Activated CD4-positive, alpha-beta T cell treated with anti-CD3 and anti-CD28 coated beads, Interleukin-2, amount 50 U/mL, for 48 hours (primary cell): ENCODE data around the gene PXYLP1.

Experiments used
- DNase-seq, 2 experiments: peaks; one replicate each; pipeline ENCODE4 v3.0.0-alpha.2; 2020

PXYLP1 gene

DNA sequence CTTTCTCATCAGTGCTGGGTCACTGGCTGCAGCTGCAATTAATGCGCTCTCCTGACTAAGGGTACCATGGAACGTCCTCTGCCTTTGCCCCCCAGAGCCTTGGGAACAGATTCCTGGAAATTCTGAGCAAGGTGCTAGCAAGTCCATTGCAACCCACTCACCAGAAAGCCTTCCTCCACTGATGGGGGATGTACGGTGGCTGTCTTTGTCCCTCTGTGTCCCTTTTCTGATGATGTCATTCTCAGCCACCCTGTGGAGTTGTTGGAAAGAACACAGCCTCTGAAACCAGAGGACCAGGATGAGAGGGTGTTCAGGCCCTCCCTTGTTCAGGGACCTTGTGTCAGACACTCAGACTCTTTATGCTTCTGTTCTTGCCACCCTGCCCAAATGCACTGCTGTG lies 98.6 kb downstream of the PXYLP1 start:
- DNase-seq = no peak

DNA sequence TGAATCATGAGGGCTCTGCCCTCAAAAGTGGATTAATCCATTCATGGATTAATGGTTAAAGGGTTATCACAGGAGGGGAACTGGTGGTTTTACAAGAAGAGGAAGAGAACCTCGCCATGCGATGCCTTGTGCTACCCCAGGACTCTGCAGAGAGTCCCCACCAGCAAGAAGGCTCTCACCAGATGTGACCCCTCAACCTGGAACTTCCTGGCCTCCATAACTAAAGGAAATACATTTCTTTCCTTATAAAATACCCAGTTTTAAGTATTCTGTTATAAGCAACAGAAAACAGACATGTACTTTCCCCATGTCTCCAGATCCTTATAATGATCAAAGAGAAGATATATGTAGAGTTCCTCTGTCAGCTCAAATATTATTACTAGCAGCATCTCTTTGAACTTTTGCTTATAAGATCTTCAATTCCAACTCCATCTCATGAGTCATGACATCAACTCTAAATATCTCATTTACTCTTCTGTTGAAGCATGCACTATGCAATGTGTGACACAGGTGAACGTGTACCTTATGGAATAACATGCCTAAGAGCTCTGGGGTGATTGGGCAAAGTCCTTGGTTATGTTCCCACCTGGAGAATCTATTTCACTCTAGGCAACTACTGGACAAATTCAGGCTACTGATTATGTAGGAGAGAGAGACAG lies 99.2 kb downstream of the PXYLP1 start:
- DNase-seq = no peak

DNA sequence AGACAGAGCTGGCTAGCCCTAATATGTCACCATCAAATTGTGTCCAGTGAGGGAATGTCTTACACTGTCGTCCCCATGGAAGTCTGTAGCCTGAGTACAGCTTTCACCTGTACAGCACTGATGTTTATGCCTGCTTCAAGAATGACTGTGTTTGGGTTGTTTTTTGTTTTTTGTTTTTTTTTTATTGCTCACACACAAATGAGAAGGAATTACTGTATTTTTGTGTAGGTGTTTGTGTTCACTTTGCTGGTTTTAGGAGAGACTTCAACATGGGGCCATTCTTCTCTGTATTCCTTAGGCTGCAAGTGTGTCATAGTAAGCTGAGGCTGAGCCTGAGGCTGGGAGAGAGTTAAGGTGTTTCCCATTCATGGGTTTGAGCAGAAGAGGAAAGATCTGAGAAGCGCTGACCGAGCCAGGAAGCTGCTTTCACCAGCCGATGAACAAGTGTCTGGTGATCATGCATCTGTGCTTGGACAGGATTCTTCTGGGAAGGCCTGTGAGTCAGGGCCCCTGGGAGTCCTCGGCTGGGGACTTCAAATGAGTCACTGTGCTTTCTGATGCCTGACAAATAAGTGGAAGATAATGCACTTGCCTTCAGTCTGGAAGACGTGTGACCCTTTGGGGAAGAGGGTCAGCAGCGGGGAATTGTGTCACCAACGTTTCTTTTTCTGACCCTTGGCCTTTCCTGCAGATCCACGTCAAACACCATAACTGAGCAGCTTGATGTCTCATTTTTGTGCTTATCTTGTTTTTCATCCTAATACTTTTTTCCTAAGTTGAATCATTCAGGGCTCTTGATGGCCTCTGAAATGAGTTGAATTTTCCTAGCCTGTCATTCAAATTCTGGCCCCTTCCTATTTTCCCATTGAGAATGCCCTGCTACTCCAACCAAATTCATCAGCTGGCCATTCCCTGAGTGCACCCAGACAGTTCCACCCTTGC lies 100.0 kb downstream of the PXYLP1 start:
- DNase-seq = peak in 1 of 2 experiments; percentile 15

DNA sequence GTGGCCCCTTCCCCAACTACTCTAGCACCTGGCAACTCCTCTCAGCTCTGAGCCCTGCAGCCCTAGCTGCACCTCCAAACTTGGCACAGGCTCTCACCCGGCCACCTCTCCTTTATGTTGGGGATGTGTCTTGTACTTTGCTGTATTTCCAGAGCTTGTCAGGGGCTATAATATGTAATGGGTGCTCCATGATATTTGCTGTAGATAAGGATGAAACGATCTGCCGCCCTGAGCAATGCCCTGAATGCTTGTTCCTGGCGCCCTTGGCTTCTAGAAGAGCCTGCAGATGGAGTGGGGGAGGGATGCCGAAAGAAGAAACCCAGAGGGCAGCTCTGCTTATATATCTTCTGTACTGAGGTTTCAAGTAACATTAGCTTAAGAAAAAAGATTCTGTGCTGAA lies 100.8 kb downstream of the PXYLP1 start:
- no peak for DNase-seq

DNA sequence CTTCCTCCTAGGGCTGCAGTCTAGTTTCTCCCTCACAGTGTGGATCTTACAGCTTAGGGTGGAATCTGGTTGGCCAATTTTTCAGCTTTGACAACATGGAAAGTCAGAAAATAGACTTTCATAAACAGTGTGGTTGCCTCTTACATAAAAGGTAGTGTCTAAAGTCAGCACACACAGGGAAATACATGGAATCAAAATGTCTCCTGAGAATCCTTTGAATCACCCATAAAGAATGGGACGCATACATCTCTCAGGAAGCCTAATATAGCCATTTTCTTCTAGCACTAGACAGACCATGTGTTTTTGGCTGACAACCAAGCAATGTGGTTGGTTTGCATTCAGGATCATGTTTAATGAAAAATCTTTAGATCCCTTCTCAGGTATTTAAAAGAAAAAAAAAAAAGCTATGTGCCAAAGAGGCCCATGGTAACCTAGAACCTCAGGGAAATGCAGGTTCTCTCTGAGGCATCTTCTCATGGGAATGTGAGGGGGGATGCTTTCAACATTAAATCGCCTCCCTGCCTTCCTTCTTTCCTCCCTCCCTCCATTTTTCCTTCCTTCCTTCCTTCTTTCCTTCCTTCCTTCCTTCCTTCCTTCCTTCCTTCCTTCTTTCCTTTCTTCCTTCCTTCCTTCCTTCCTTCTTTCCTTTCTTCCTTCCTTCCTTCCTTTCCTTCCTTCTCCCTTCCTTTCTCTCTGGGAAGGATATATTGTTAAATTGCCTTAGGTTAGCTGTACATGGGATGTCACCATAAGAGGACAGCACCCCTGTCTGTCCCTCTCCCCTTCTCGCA lies 102.4 kb downstream of the PXYLP1 start:
- DNase-seq = no peak

DNA sequence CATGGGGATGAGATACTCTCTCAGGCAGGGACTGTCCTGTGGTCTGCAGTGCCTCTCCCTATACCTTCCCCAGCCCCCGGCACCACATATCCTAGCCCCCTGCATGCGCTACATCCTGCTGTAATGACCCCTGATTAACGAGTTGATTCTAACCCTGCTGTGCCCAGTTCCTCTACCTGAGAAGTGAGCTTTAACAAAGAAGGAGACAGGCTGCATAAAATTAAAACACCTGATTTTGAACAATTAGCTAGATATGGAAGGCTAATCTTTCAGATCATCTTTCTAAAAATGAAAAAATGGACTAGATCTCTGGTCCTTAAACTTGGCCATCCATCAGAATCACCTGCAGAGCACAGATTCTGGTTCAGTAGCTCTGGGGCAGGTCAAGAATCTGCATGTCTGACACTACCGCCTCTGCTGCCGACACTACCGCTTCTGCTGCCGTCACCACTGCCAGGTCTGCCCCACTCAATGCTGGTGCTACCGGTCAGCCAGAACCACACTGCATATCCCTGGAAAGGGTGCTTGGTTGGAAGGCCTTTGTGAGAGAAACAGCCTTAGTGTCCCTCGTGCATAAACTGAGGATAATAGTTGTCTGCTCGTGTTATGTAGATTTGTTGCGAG lies 103.1 kb downstream of the PXYLP1 start:
- no peak for DNase-seq

DNA sequence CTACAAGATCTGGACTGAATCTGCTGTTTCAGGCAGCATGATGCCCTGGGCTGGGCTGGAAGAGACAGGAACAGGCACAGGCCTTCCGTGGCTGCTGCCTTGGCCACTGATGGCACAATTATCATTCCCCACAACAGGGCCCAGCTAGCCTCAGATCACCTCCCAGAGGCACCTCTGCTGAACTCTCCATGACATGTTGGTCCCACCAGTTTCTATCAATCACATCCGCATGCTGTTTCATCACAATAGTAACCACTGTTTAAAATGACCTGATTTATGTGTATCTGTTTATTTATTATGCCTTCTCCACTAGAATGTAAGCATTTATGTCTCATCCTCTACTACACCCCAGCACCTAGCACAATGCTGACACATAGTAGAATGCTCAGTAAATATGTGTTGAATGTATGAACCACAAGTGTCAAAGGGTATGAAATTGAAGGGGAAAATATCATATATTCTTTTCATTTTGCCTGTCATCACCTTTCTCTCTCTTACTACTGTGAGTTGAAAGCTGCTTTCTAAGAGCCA lies 104.0 kb downstream of the PXYLP1 start:
- no peak for DNase-seq

DNA sequence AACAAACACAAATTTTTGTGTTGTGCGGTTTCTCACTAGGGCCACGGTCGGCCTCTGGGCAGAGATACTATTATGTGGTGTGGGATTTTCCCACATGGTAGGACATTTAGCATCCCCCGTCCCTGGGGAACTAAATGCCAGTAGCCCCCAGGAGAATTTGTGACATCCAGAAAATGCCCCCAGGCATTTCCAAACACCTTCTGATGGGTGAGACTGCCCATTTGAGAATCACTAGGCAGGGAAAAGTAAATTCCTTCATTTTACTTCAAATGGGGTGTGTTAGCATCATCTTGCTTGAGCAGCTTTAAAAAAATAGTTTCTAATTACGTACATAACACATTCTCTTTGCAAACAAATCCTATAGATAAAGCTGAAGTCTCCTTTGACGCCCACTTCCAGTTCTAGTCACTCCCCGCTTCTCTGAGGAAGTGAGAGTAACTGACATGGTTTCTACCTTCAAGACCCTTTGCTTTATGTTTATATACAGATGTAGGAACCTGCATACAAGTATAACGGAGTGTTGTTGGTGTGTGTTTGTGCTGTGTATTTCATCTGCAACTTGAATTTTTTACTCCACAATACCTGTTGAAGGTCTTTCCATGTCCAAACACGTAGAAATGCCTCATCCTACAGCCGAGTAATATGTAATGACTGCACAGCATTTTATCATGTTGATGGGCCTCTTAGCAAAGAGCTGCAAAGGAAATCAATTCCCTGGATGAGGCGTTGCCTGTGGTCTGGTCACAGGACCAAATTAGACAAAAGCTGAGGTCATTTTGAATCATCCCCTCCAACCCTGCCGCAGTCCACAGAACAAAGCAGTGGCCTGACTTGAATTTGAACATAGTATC lies 105.3 kb downstream of the PXYLP1 start:
- DNase-seq = no peak

DNA sequence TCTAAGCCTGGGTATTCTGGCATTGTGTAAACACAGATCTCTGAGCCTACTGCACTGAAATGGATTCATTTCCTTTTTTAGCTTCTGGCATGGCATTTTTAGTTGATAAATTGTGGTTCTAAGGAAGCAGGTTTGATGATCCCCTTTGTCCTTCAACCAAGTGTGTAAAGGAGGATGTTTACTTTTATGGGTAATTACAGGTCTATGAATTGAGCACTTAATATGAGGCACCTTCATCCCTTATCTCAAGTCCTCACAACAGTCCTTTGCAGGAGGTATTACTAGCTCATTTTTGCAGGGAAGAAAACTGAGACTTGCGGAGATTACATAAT lies 105.9 kb downstream of the PXYLP1 start:
- no peak for DNase-seq

DNA sequence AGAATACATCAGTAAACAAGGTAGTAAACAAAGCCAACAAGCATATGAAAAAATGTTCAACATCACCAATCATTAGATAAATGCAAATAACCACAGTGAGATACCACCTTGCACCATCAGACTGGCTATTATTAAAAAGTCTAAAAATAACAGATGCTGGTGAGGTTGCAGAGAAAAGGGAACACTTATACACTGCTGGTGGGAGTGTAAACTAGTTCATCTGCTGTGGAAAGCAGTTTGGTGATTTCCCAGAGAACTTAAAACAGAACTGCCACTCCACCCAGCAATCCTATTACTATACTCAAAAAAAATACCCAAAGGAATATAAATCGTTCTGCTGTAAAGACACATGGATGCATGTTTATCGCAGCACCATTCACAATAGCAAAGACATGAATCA lies 106.4 kb downstream of the PXYLP1 start:
- DNase-seq = no peak

DNA sequence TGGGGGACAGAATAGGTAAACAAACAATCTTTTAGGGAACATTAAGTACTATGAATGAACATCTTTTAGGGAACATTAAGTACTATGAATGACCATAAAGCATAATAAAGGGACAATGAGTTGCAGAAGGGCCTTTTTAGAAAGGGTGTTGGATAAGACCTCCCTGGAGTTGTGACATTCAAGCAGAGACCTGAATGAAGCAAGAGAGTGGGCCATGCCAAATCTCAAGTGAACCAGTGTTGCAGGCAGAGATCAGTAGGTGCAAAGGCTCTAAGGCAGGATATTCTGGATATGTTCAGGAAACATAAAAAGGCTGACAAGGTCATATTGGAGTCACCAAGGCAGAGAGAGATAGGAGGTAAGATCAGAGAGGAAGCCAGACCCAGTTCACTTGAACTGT lies 107.3 kb downstream of the PXYLP1 start:
- DNase-seq = no peak

DNA sequence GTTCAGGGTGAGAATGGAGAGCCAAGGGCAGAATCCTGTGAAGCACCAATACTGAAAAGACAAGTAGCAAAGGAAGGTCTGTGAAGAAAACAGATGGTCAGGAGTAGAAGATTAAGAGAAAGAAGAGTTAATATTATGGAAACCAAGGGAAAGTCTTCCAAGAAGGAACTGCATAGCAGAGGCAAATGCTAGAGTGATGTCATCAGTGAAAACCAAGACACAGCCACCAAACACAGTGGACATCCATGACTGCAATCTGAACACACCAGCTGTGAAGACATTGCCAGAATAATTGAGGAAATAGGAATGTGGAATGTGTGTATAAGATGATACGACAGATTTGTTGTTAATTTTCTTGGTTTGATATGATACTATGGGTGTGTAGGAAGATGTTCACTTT lies 109.9 kb downstream of the PXYLP1 start:
- no peak for DNase-seq

DNA sequence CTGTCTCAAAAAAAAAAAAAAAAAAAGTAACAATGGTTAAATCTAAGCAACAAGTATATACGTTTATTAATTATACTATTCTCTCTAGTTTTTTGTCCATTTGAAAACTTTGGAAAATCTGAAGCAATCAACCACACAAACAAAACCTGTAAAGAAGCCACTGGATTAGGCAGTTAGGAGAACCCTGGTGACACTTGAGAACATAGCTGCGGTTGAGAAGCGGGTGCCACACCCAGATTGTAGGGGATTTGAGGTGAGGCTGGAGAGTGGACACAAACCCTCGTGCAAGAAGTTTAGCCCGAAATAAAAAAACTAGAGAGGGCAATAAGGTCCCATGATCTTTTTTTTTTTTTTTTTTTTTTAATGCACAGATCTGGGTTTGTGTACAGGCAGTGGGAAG lies 110.8 kb downstream of the PXYLP1 start:
- no peak for DNase-seq

DNA sequence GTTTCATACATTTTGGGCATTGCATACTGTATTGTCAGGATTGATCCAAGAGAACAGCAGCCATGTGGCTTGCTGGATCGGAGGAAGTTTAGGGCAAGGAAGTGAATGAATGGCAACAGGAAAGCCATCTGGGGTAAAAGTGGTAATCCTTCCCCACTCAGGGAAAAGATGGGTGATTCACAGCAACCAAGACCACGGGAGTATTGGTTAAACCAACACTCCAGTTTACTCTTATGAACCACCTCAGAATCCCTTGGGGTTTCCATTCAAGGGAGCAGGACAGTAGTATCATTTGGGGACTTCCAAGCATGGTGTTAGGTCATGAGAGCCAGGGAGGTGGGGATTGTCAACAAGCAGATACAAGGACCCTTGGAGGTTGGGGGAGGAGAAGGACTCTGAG lies 111.5 kb downstream of the PXYLP1 start:
- DNase-seq = no peak

DNA sequence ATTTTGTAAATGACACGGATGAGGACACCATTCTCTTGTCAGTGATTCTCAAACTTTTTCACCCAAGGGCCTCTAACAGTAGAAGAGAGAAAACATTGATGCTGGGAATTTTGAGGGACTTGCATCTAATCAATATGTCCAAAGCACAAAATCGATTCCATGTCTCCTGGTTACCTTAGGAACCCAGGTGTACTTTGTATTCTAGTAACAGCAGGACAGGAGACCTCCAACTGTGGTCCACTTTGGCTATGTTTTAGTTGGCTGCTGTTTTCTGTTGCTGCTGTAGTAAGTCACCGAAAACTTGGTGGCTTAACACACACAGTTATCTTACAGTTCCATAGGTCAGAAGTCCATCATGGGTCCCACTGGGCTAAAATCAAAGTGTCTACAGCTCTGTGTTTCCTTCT lies 112.2 kb downstream of the PXYLP1 start:
- no peak for DNase-seq
